Fibroblast of peridontal ligament (primary cell): ENCODE data around the gene UBL5.
A peak's percentile ranks its signal among the peaks of the same experiment; 100 is the strongest.
"Not testable (repeated sequence)": the region's sequence is repeated elsewhere in the genome, so short reads cannot be mapped to it uniquely, and the experiment has no call there.

Experiments used
- DNase-seq: peaks from one replicate; pipeline ENCODE4 v3.0.0-alpha.2; 2010; ENCODE audit errors: extremely low read depth

The UBL5 gene

GRCh38 chr19:9827289-9828238 is at the start of gene UBL5:
Gene UBL5 (plus strand): TSS chr19:9827918. CDS start chr19:9828338, 420 bp downstream.
- peak; percentile 77 for DNase-seq

- no peak for DNase-seq
Observed at GRCh38 chr19:9782338-9782737, 45.4 kb upstream of the UBL5 start.

- not testable (repeated sequence) for DNase-seq
Observed at GRCh38 chr19:9784163-9784496, 43.6 kb upstream of the UBL5 start.

- DNase-seq: peak; percentile 92
Observed at GRCh38 chr19:9785367-9786331, 42.1 kb upstream of the UBL5 start.

- no peak for DNase-seq
Observed at GRCh38 chr19:9786342-9786741, 41.4 kb upstream of the UBL5 start.

- DNase-seq: no peak
Observed at GRCh38 chr19:9786819-9787218, 40.9 kb upstream of the UBL5 start.

GRCh38 chr19:9788604-9789003 is 39.1 kb upstream of the UBL5 start:
- not testable (repeated sequence) for DNase-seq

- DNase-seq: no peak
Observed at GRCh38 chr19:9789066-9789465, 38.7 kb upstream of the UBL5 start.

GRCh38 chr19:9789579-9789978 is 38.1 kb upstream of the UBL5 start:
- not testable (repeated sequence) for DNase-seq

- not testable (repeated sequence) for DNase-seq
Observed at GRCh38 chr19:9791073-9791367, 36.7 kb upstream of the UBL5 start.

GRCh38 chr19:9791552-9792205 is 36.0 kb upstream of the UBL5 start:
- DNase-seq: peak; percentile 93

- DNase-seq: peak; percentile 88
Observed at GRCh38 chr19:9792206-9793070, 35.3 kb upstream of the UBL5 start.

GRCh38 chr19:9793071-9793591 is 34.6 kb upstream of the UBL5 start:
- peak; percentile 30 for DNase-seq

- peak; percentile 94 for DNase-seq
Observed at GRCh38 chr19:9796113-9796773, 31.5 kb upstream of the UBL5 start.

GRCh38 chr19:9797871-9798270 is 29.8 kb upstream of the UBL5 start:
- DNase-seq: no peak

GRCh38 chr19:9799162-9799561 is 28.6 kb upstream of the UBL5 start:
- DNase-seq: no peak

- DNase-seq: no peak
Observed at GRCh38 chr19:9801976-9802375, 25.7 kb upstream of the UBL5 start.

- no peak for DNase-seq
Observed at GRCh38 chr19:9806803-9807202, 20.9 kb upstream of the UBL5 start.

- DNase-seq: no peak
Observed at GRCh38 chr19:9808855-9809824, 18.6 kb upstream of the UBL5 start.
